ENCODE results near the gene VN1R2.

DNA sequence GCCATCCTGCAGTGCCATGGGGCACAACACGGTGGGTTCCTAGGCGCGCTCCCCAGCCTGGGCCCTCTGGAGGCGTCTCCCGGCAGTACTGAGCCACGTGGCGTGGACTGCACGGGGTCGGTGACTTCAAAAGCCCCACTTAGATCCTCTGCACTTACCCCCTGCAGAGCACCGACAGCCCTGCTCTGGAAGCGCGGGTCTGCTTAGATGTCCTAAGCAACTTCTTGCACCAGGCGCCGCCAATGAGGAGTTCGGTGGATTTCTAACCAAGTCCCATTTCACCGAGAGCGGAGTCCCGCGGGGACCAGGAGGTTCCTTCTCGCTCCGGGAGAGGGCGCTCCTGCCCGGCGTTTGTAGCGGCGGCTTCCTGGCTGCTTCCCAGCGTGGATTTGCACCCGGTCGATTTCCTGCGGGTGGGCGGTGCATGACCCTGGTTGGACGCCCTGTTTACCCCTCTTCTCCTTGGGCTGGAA is 50.3 kb downstream of the VN1R2 start:
- TF ChIP-seq GATA3 (IDR thresholded peaks at IDR 0.05; ENCODE audit: low read depth, low read length) (no peak), GATA2 (IDR thresholded peaks at IDR 0.05; ENCODE audit: low read depth, low read length) (no peak)

Data from SH-SY5Y (cell line).